GM18519 (cell line): ENCODE results near the gene PELI1.

Source experiments
- ATAC-seq: cut with Tn5 transposase; IDR thresholded peaks from one replicate; pipeline ENCODE4 v1.9.1; 2021; ENCODE audit warnings: mild to moderate bottlenecking, moderate library complexity; ENCODE audit not compliant: unreplicated experiment, low FRiP score

Gene PELI1

GRCh38 chr2:64162516-64162915 lies 18.3 kb upstream of the PELI1 start:
- no peak for ATAC-seq

- no peak for ATAC-seq
Measured at GRCh38 chr2:64157792-64158191, 13.6 kb upstream of the PELI1 start.

GRCh38 chr2:64153811-64154210 lies 9.6 kb upstream of the PELI1 start:
- ATAC-seq, result no peak

GRCh38 chr2:64151476-64151875 lies 7.3 kb upstream of the PELI1 start:
- ATAC-seq, result no peak

GRCh38 chr2:64145714-64146113 lies 1.5 kb upstream of the PELI1 start:
- ATAC-seq, result no peak

- ATAC-seq, result no peak
Measured at GRCh38 chr2:64145119-64145518, 899 bp upstream of the PELI1 start.

GRCh38 chr2:64143169-64144056 lies 807 bp downstream of the PELI1 start:
- ATAC-seq, result peak; percentile 1

GRCh38 chr2:64142741-64143168 lies 1.5 kb downstream of the PELI1 start:
- ATAC-seq, result no peak

GRCh38 chr2:64141674-64142405 lies 2.4 kb downstream of the PELI1 start:
- no peak for ATAC-seq

GRCh38 chr2:64140665-64141200 lies 3.5 kb downstream of the PELI1 start:
- no peak for ATAC-seq

GRCh38 chr2:64139956-64140355 lies 4.3 kb downstream of the PELI1 start:
- no peak for ATAC-seq

- ATAC-seq, result no peak
Measured at GRCh38 chr2:64137996-64138395, 6.2 kb downstream of the PELI1 start.

GRCh38 chr2:64137567-64137966 lies 6.7 kb downstream of the PELI1 start:
- no peak for ATAC-seq

GRCh38 chr2:64135421-64135820 lies 8.8 kb downstream of the PELI1 start:
- no peak for ATAC-seq

- ATAC-seq, result no peak
Measured at GRCh38 chr2:64134813-64135212, 9.4 kb downstream of the PELI1 start.

GRCh38 chr2:64133828-64134227 lies 10.4 kb downstream of the PELI1 start:
- ATAC-seq, result no peak

GRCh38 chr2:64133354-64133753 lies 10.9 kb downstream of the PELI1 start:
- no peak for ATAC-seq

GRCh38 chr2:64130333-64130732 lies 13.9 kb downstream of the PELI1 start:
- ATAC-seq, result no peak

- ATAC-seq, result no peak
Measured at GRCh38 chr2:64128943-64129391, 15.3 kb downstream of the PELI1 start.

- no peak for ATAC-seq
Measured at GRCh38 chr2:64128406-64128805, 15.8 kb downstream of the PELI1 start.

GRCh38 chr2:64127119-64127518 lies 17.1 kb downstream of the PELI1 start:
- ATAC-seq, result no peak
